Stimulated activated CD8-positive, alpha-beta memory T cell treated with anti-CD3 and anti-CD28 coated beads, Interleukin-15, amount 100 ng/mL, for 4 hours (primary cell): ENCODE measurements around the gene PCDHGB5.
"Not testable (repeated sequence)": the region's sequence is repeated elsewhere in the genome, so short reads cannot be mapped to it uniquely, and the experiment has no call there.

ENCODE experiments used
- DNase-seq, 2 donors: peaks; one replicate each; pipeline ENCODE4 v3.0.0-alpha.2; 2020; ENCODE audit warnings: low read depth in 2 of 2

PCDHGB5 gene

DNA sequence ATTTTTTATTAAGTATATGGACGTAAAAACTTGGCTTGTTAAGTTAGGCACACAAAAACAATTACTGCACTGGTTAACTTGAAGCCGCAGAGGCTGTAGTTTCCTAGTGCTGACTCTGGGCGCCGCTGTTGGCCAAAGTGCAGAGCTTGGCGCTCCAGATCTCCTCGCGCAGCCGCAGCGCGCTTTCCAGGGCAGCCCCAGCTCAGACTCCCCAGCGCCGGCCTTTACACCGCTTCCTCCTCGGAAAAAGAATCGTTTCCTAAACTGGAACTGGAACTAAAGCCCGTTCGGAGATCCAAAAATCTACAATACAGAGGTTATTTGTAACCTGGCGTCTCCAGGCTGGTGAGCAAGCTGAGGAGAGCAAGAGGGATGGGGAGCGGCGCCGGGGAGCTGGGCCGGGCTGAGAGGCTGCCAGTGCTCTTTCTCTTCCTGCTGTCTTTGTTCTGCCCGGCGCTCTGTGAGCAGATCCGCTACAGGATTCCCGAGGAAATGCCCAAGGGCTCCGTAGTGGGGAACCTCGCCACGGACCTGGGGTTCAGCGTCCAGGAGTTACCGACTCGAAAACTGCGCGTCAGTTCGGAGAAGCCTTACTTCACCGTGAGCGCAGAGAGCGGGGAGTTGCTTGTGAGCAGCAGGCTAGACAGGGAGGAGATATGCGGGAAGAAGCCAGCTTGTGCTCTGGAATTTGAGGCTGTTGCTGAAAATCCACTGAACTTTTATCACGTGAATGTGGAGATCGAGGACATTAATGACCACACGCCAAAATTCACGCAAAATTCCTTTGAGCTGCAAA, at the start of gene PCDHGB5:
TSS of gene PCDHGB5 (plus strand) at position 192 of the 796 bp plus-strand sequence. CDS start at position 373, 181 bp downstream.
- DNase-seq: not testable (repeated sequence)

DNA sequence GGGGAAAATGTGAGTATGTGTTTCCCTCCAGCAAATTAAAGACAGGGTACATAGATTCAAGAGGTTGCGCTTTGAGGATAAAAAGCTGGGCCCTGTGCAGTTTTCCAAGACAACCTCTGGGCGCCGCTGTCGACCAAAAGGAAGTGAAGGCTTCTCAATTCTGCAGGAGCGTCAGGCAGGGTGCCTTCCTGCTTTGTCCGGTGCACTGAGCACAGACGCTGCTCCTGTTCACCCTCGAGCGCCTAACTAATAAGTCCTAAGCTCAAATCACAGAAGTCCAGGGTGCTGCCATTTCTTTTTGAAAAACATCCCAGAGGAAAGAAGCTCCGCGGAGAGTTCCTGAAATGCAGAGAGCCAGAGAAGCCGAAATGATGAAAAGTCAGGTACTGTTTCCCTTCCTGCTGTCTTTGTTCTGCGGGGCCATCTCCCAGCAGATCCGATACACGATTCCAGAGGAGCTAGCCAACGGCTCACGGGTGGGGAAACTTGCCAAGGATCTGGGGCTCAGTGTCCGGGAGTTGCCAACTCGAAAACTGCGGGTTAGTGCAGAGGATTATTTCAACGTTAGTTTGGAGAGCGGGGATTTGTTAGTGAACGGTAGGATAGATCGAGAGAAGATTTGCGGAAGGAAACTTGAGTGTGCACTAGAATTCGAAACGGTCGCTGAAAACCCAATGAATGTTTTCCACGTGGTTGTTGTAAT, 47.7 kb upstream of the PCDHGB5 start, which contains the start of gene PCDHGB1:
TSS of gene PCDHGB1 (plus strand) at position 183 of the 703 bp plus-strand sequence. CDS start at position 345, 162 bp downstream.
- no peak for DNase-seq

GRCh38 chr5:141351591-141351990, 46.2 kb upstream of the PCDHGB5 start:
- DNase-seq: no peak

GRCh38 chr5:141354900-141355469, 42.8 kb upstream of the PCDHGB5 start, which contains the start of gene PCDHGA4:
Gene PCDHGA4, plus strand, starts transcription at chr5:141355021. Its CDS starts 87 bp downstream, at chr5:141355108.
- no peak for DNase-seq

- DNase-seq: no peak
Observed at GRCh38 chr5:141355641-141356040, 42.1 kb upstream of the PCDHGB5 start.

DNA sequence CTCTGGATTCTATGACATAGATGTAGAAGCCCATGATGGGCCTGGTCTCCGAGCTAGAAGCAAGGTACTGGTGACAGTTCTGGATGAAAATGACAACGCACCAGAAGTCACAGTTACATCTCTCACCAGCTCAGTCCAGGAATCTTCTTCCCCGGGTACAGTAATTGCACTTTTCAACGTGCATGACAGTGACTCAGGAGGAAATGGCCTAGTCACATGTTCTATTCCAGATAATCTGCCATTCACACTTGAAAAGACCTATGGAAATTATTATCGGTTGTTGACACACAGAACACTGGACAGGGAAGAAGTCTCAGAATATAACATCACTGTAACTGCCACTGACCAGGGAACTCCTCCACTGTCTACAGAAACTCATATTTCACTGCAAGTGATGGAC, 41.6 kb upstream of the PCDHGB5 start:
- no peak for DNase-seq

DNA sequence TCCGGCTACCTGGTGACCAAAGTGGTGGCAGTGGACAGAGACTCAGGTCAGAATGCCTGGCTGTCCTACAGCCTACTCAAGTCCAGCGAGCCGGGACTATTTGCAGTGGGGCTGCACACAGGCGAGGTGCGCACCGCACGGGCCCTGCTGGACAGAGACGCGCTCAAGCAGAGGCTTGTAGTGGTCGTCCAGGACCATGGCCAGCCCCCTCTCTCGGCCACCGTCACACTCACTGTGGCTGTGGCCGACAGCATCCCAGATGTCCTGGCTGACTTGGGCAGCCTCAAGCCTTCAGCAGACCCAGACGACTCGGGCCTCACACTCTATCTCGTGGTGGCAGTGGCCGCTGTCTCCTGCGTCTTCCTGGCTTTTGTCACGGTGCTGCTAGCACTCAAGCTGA, 40.8 kb upstream of the PCDHGB5 start:
- DNase-seq: no peak

DNA sequence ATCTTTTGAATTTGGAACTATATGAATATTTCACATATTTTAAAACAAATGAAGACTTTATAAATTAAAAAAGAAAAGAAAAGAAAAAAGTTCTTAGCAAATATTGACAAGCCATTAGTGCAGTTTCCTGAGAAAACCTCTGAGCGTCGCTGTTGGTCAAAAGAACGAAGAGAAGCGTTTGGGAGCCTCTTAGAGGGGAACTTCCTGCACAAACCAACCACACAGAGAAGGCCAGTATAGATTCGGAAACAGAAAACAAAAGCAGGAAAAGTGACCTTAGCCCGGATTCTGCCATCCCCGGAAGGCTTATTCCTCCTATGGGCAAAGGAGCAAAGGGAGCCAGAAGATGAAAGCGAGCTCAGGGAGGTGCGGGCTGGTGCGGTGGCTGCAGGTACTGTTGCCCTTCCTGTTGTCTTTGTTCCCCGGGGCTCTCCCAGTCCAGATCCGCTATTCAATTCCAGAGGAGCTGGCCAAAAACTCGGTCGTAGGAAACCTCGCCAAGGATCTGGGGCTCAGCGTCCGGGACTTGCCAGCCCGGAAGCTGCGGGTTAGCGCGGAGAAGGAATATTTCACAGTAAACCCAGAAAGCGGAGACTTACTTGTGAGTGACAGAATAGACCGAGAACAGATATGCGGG, 37.8 kb upstream of the PCDHGB5 start, which contains the start of gene PCDHGB2:
TSS of gene PCDHGB2 (plus strand) at position 205 of the 637 bp plus-strand sequence. CDS start at position 347, 142 bp downstream.
- no peak for DNase-seq

- no peak for DNase-seq
Observed at GRCh38 chr5:141360685-141361084, 37.1 kb upstream of the PCDHGB5 start.

DNA sequence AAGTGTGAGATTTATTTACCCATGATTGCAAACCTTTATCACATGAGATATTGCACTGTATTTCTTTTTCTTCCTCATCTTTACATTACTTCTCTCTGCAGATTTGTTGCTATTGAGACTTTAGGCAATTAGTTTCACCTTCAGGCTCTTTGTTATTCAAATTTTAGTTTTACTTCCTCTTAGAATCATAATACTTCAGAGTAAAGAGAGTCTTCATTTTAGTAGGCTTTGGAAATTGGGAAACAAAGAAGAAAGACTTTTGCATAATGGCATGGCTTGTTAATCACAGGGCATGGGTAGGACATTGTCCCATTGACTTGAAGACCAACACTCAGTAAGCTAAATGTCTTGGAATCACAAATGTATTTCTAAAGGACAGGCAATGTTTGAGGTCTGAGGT, 35.0 kb upstream of the PCDHGB5 start:
- no peak for DNase-seq

GRCh38 chr5:141363952-141364660, 33.6 kb upstream of the PCDHGB5 start, which contains the start of gene PCDHGA5:
Gene PCDHGA5, plus strand, starts transcription at chr5:141364162. Its CDS starts 169 bp downstream, at chr5:141364331.
- DNase-seq: no peak

DNA sequence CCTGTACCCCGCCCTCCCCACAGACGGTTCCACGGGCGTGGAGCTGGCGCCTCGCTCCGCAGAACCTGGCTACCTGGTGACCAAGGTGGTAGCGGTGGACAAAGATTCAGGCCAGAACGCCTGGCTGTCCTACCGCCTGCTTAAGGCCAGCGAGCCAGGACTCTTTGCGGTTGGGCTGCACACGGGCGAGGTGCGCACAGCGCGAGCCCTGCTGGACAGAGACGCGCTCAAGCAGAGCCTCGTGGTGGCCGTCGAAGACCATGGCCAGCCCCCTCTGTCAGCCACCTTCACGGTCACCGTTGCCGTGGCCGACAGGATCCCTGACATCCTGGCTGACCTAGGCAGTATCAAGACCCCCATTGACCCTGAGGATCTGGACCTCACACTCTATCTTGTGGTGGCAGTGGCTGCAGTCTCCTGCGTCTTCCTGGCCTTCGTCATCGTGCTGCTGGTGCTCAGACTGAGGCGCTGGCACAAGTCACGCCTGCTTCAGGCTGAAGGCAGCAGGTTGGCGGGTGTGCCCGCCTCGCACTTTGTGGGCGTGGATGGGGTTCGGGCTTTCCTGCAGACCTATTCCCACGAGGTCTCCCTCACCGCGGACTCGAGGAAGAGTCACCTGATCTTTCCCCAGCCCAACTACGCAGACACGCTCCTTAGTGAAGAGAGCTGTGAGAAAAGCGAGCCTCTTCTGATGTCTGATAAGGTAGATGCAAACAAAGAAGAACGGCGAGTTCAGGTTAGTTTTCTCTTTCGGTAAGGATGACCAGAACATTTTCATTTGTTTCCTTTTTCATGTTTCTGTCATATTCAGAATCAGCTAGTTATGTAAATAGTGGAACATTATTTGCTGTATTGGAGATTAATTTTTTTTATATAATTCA, 31.5 kb upstream of the PCDHGB5 start:
- no peak for DNase-seq

GRCh38 chr5:141369994-141370848, 27.5 kb upstream of the PCDHGB5 start, which contains the start of gene PCDHGB3:
Gene PCDHGB3, plus strand, starts transcription at chr5:141370242. Its CDS starts 153 bp downstream, at chr5:141370395.
- DNase-seq: no peak

DNA sequence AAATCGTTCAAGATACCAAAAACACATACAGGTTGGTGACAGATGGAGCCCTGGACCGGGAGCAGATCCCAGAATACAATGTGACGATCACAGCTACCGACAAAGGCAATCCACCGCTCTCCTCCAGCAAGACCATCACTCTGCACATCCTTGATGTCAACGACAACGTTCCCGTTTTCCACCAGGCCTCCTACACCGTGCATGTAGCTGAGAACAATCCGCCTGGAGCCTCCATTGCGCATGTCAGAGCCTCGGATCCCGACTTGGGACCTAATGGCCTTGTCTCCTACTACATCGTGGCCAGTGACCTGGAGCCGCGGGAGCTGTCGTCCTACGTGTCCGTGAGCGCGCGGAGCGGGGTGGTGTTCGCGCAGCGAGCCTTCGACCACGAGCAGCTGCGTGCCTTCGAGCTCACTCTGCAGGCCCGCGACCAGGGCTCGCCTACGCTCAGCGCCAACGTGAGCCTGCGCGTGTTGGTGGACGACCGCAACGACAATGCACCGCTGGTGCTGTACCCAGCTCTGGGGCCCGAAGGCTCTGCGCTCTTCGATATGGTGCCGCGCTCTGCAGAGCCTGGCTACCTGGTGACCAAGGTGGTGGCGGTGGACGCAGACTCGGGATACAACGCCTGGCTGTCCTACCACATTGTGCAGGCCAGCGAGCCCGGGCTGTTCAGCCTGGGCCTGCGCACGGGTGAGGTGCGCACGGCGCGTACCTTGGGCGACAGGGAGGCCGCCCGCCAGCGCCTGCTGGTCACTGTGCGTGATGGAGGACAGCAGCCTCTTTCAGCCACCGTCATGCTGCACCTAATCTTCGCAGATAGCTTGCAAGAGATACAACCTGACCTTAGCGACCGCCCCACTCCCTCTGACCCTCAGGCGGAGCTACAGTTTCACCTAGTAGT, 25.9 kb upstream of the PCDHGB5 start:
- no peak for DNase-seq

GRCh38 chr5:141373673-141374317, 24.0 kb upstream of the PCDHGB5 start, which contains the start of gene PCDHGA6:
Gene PCDHGA6, plus strand, starts transcription at chr5:141373891. Its CDS starts 193 bp downstream, at chr5:141374084.
- DNase-seq: no peak

- DNase-seq: no peak
Observed at GRCh38 chr5:141374627-141375026, 23.1 kb upstream of the PCDHGB5 start.

- not testable (repeated sequence) for DNase-seq
Observed at GRCh38 chr5:141375444-141376155, 22.1 kb upstream of the PCDHGB5 start.
